CD4-positive, alpha-beta T cell (primary cell): ENCODE data around the gene TEDC1. TPM values are rescaled to one million over a fixed set of nuclear protein-coding genes. Genes with fewer than 3 reads are reported as not detected.

Experiments
- ATAC-seq: fragments of 200-7000 bp; cut with Tn5 transposase; one replicate; pipeline ENCODE4 v1.10.0; 2022; ENCODE audit warnings: mild to moderate bottlenecking; ENCODE audit not compliant: poor library complexity
- CTCF ChIA-PET: fragments of 350-600 bp; sonication (Branson Sonifier 250); formaldehyde crosslinking; loops from one replicate; lab custom pipeline; 2021; ENCODE audit warnings: antibody characterized with exemption, inconsistent platforms; lab: Charles Lee
- POLR2A ChIA-PET: fragments of 350-600 bp; sonication (Branson Sonifier 250); formaldehyde crosslinking; loops from one replicate; lab custom pipeline; 2021; ENCODE audit warnings: antibody characterized with exemption, inconsistent platforms; lab: Charles Lee
- DNase-seq, 14 experiments: peaks; one replicate each; pipeline ENCODE4 v3.0.0-alpha.2; 2013 to 2020; ENCODE audit warnings: mixed read lengths in 2 of 14
- H3K27ac ChIP-seq, 2 donors: one replicate each; pipeline versions ENCODE4 v1.5.1 to v1.7.0; 2013; ENCODE audit warnings: low read length in 2 of 2, low read depth in 1 of 2, mild to moderate bottlenecking in 1 of 2
- H3K27me3 ChIP-seq, 2 experiments: 1 replicate in 1 of 2; 2 replicates in 1 of 2; pipeline versions ENCODE4 v1.6.1 to v1.7.0; 2013; ENCODE audit warnings: low read length in 2 of 2, control low read depth in 1 of 2, mild to moderate bottlenecking in 1 of 2, moderate library complexity in 1 of 2; ENCODE audit not compliant: insufficient read depth in 2 of 2, control insufficient read depth in 1 of 2
- H3K36me3 ChIP-seq: one replicate; pipeline ENCODE4 v1.6.1; 2013; ENCODE audit warnings: low read length, control low read depth; ENCODE audit not compliant: insufficient read depth
- H3K4me1 ChIP-seq: one replicate; pipeline ENCODE4 v1.6.1; 2013; ENCODE audit warnings: low read length, control low read depth; ENCODE audit not compliant: insufficient read depth
- H3K4me3 ChIP-seq: one replicate; pipeline ENCODE4 v1.5.1; 2013; ENCODE audit warnings: mild to moderate bottlenecking, low read length, moderate library complexity
- H3K9me3 ChIP-seq, 2 experiments: 1 replicate in 1 of 2; 2 replicates in 1 of 2; pipeline versions ENCODE4 v1.6.1 to v1.7.0; 2013; ENCODE audit warnings: low read length in 2 of 2, mild to moderate bottlenecking in 2 of 2, control low read depth in 1 of 2, moderate library complexity in 1 of 2; ENCODE audit not compliant: control insufficient read depth in 1 of 2, insufficient read depth in 1 of 2
- H3K27ac Mint-ChIP-seq: one replicate; pipeline ENCODE4 v1.8.0; 2020; ENCODE audit warnings: mixed read lengths
- H3K27me3 Mint-ChIP-seq: one replicate; pipeline ENCODE4 v1.8.0; 2021; ENCODE audit warnings: mixed read lengths
- H3K36me3 Mint-ChIP-seq: one replicate; pipeline ENCODE4 v1.8.0; 2021; ENCODE audit warnings: low read depth, mixed read lengths
- H3K4me1 Mint-ChIP-seq: one replicate; pipeline ENCODE4 v1.8.0; 2021; ENCODE audit warnings: low read depth, mixed read lengths
- H3K4me3 Mint-ChIP-seq: one replicate; pipeline ENCODE4 v1.8.0; 2020; ENCODE audit warnings: mild to moderate bottlenecking, mixed read lengths
- H3K9me3 Mint-ChIP-seq: one replicate; pipeline ENCODE4 v1.8.0; 2020; ENCODE audit warnings: mixed read lengths
- intact Hi-C, 2 experiments: fragments of 100-400 bp; cut with DNase I in 1 of 2; cut with micrococcal nuclease in 1 of 2; formaldehyde crosslinking; loops; one replicate each; pipeline versions ENCODE4 v1.15.1 to v1.9.0; 2023 to 2025; cut with DNase I, micrococcal nuclease
- total RNA-seq, 174 experiments: library from RNA in 2 of 174; stranded (reverse) in 2 of 174; gene quantifications; one replicate each; pipeline ENCODE4 v1.2.3 and lab custom pipeline; 2021 to 2026
- TF ChIP-seq, protein P1 (sequence below): fragments of 200-600 bp; IDR thresholded peaks from one replicate; pipeline ENCODE4 v1.8.0; 2022; ENCODE audit warnings: antibody characterized with exemption, mild to moderate bottlenecking

Gene TEDC1
- total RNA-seq, 2 experiments from 2014 or later, result 102 to 108 TPM

DNA sequence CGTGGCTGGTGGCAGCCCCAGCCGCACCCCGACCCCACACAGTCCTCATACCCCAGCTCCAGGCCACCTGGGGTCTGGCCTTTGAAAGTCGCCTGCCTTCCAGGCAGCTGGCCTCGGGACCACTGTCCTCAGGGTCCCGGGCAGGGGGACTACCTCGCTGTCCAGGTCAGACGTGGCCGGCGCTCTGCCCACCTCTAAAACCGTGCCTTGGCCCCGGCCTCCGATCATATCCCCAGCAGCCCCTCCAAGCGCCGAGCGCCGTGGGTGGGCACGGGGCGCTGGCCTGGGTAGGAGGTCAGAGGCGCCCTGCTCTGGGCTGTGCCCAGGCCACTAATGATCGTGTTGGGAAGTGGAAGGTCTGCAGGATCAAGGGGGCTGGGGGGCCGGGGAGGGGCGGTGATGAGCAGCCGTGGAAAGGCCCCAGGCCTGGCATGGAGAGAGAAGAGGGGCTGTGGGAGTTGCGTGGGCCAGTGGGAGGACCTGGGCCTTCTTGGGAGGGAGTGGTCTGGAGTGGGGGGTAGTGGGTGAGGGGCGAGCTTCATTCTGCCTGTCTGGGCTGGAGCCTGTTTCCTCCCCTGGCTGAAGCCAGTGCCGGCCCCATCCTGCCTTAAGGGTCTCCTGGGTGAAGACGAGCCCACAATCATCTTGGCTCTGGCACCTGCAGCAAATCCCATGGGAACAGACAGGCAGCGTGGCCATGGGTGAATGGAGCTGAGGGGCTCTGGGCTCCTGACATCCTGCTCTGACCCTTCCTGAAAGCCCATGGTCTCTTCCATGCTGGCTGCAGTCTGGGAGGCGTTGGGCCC lies 40.2 kb downstream of the TEDC1 start:
- Histone ChIP-seq H3K9me3 (peaks cover 0 to 11% of the 10 kb centered on the region in 2 experiments), H3K4me1 (peaks cover 33% of the 10 kb centered on the region), H3K4me3 (no peak overlapping the region), H3K27ac (no peak overlapping the region), H3K36me3 (no peaks in the 10 kb centered on the region), H3K27me3 (peaks cover 12 to 15% of the 10 kb centered on the region in 2 experiments)
- TF ChIP-seq, protein P1, sequence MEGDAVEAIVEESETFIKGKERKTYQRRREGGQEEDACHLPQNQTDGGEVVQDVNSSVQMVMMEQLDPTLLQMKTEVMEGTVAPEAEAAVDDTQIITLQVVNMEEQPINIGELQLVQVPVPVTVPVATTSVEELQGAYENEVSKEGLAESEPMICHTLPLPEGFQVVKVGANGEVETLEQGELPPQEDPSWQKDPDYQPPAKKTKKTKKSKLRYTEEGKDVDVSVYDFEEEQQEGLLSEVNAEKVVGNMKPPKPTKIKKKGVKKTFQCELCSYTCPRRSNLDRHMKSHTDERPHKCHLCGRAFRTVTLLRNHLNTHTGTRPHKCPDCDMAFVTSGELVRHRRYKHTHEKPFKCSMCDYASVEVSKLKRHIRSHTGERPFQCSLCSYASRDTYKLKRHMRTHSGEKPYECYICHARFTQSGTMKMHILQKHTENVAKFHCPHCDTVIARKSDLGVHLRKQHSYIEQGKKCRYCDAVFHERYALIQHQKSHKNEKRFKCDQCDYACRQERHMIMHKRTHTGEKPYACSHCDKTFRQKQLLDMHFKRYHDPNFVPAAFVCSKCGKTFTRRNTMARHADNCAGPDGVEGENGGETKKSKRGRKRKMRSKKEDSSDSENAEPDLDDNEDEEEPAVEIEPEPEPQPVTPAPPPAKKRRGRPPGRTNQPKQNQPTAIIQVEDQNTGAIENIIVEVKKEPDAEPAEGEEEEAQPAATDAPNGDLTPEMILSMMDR, result no peak
- no peak for ATAC-seq
- intact Hi-C loops, result loop anchor here in 1 of 2 experiments (5.0 kb wide), 1 partner anchor 329 kb away; no protein-coding TSS in a partner anchor
- peak overlapping the region; percentile 51 for H3K4me3 Mint-ChIP-seq
- H3K36me3 Mint-ChIP-seq, result no peaks in the 10 kb centered on the region
- H3K9me3 Mint-ChIP-seq, result no peaks in the 10 kb centered on the region
- H3K27ac Mint-ChIP-seq, result peak overlapping the region; percentile 42
- POLR2A ChIA-PET, result interaction anchor here (0.8 kb wide), 1 partner anchor 42 kb away, joined by 3 read pairs; no protein-coding TSS in a partner anchor
- H3K27me3 Mint-ChIP-seq, result peaks cover 8% of the 10 kb centered on the region
- CTCF ChIA-PET, result no interaction called here
- H3K4me1 Mint-ChIP-seq, result peaks cover 17% of the 10 kb centered on the region
- no peak for DNase-seq

DNA sequence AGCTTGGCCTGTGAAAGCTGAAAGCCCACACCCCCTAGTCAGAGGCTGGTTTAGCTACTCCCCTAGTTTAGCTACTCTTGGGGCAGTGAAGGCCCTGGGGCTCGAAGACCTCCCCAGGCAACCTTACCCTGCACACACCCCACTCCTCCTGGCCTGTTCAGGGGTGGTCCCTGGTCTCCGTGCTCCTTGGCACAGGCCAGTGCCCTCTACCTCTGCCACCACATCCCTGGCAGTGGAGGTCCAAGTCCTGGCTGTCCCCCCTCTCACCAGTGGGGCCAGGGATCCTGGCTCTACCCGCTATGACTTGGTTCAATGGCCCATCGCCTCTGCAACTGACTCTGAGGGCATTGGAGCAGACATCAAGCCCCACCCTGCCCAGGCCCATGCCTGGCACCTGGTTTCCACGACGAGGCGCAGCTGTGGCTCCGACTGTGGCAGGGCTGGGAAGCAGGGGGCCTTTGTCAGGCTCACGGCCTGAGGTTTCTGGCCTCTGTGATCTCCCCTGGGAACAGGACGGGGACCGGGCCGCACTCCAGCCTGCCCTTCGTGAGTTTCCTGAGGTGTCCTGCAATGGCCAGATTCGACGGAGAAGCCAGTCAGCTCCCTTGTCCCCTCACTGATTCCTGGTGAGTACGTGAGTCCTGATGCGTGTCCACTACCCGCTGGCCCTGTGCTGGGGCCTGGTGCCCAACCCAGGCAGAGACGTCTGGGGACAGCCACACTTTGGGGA lies 41.0 kb downstream of the TEDC1 start:
- Histone ChIP-seq H3K27ac (no peak overlapping the region), H3K4me1 (peaks cover 29% of the 10 kb centered on the region), H3K27me3 (peaks cover 9 to 10% of the 10 kb centered on the region in 2 experiments), H3K4me3 (no peak overlapping the region), H3K36me3 (no peaks in the 10 kb centered on the region), H3K9me3 (peaks cover 0 to 9% of the 10 kb centered on the region in 2 experiments)
- Mint-ChIP-seq H3K27me3 (peaks cover 7% of the 10 kb centered on the region), H3K36me3 (no peaks in the 10 kb centered on the region), H3K27ac (no peak overlapping the region), H3K4me1 (peaks cover 15% of the 10 kb centered on the region), H3K9me3 (no peaks in the 10 kb centered on the region), H3K4me3 (peak overlapping the region; percentile 51)
- ChIA-PET CTCF (interaction anchor here (1.5 to 1.8 kb wide), 2 partner anchors 42 to 162 kb away, joined by 4 to 6 read pairs; no protein-coding TSS in a partner anchor), POLR2A (no interaction called here)
- intact Hi-C loops, result loop anchor here in 1 of 2 experiments (5.0 kb wide), 1 partner anchor 330 kb away; no protein-coding TSS in a partner anchor
- ATAC-seq (no peak), DNase-seq (peak in 1 of 14 experiments; percentile 7)
- TF ChIP-seq, protein P1, result no peak

DNA sequence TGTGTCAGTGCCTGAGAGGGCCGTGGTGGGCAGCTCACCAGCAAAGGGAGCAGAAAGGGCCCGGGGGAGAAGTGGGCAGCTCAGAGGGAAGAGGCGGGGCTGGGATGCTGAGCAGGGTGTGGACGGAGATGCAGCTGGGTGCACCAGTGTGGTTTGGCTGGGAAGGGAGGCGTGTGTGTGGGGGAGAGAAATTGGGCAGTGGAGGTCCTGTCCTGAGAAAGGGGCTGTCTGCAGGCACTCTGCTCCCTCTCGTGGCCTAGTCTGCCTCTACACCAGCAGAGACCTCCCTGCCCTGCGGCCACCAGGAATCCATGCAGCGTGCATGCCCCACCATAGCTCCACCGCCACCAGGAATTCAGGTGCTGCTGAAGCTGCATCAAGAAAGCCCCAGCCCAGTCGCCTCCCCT lies 41.7 kb downstream of the TEDC1 start:
- CTCF ChIA-PET, result interaction anchor here (1.5 to 1.8 kb wide), 2 partner anchors 43 to 162 kb away, joined by 4 to 6 read pairs; no protein-coding TSS in a partner anchor
- Mint-ChIP-seq H3K27ac (no peak overlapping the region), H3K4me3 (peak overlapping the region; percentile 45), H3K9me3 (no peaks in the 10 kb centered on the region), H3K27me3 (peaks cover under 1% of the 10 kb centered on the region), H3K36me3 (no peaks in the 10 kb centered on the region), H3K4me1 (peaks cover 8% of the 10 kb centered on the region)
- TF ChIP-seq, protein P1, result no peak
- Histone ChIP-seq H3K4me1 (peaks cover 24% of the 10 kb centered on the region), H3K4me3 (no peak overlapping the region), H3K27me3 (peaks cover 4 to 7% of the 10 kb centered on the region in 2 experiments), H3K27ac (no peak overlapping the region), H3K9me3 (peaks cover 0 to 4% of the 10 kb centered on the region in 2 experiments), H3K36me3 (no peaks in the 10 kb centered on the region)
- POLR2A ChIA-PET, result no interaction called here
- DNase-seq (peak in 3 of 14 experiments; percentile 11 to 37 (median 32)), ATAC-seq (no peak)
- intact Hi-C loops, result loop anchor here in 1 of 2 experiments (5.0 kb wide), 1 partner anchor 330 kb away; no protein-coding TSS in a partner anchor
